Erythroblast (primary cell): Measurements from ENCODE around the gene IRS1.

ENCODE experiments used
- GATA1 ChIP-seq: IDR thresholded peaks from 2 replicates; pipeline ENCODE4 v1.6.1; 2011; ENCODE audit warnings: low read depth, mild to moderate bottlenecking, control low read depth, low read length, moderate library complexity
- POLR2A ChIP-seq: IDR thresholded peaks from 2 replicates; pipeline ENCODE4 v1.6.1; 2011; ENCODE audit warnings: mild to moderate bottlenecking, low read length

DNA sequence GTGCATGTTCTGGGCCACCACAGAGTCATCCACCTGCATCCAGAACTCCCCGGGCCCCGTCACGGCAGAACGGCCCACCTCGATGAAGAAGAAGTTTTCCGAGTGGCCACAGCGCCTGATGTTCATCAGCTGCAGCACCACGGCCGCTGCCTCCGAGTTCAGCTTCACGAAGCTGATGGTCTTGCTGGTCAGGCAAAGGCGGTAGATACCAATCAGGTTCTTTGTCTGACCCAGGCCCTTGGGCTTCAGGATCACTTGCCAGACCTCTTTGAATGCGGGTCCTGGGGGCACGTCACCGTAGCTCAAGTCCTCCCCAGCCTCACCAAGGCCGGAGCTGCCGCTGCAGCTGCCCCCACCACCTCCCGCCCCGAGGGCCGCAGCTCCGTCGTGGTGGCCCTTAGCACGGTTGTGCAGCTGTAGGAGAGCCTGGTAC is 1.6 kb downstream of the IRS1 start:
- no peak for TF ChIP-seq POLR2A
- no peak for TF ChIP-seq GATA1
